Right lobe of liver (tissue), 6 donors: ENCODE data around the gene ABHD12. TPM values are rescaled to one million over a fixed set of nuclear protein-coding genes. Genes with fewer than 3 reads are reported as not detected.

Experiments
- ATAC-seq, 4 donors: fragments of 200-7000 bp; cut with Tn5 transposase; one replicate each; pipeline ENCODE4 v1.9.1; 2020; ENCODE audit warnings: mild to moderate bottlenecking in 4 of 4, moderate library complexity in 4 of 4
- DNase-seq, 3 donors: peaks; one replicate each; pipeline ENCODE4 v3.0.0-alpha.2; 2020
- H3K27ac ChIP-seq, 3 donors: fragments of 200-600 bp; one replicate each; pipeline ENCODE4 v1.8.0; 2022
- H3K27me3 ChIP-seq, 2 donors: fragments of 200-600 bp; one replicate each; pipeline ENCODE4 v1.8.0; 2022
- H3K36me3 ChIP-seq, 4 donors: fragments of 200-600 bp; sonication (generic) in 1 of 4; one replicate each; pipeline versions ENCODE4 v1.5.1 to v1.8.0; 2017 to 2022; ENCODE audit warnings: control low read depth in 1 of 4
- H3K4me1 ChIP-seq, 4 donors: fragments of 200-600 bp; sonication (generic) in 1 of 4; one replicate each; pipeline versions ENCODE4 v1.5.1 to v1.8.0; 2017 to 2022; ENCODE audit warnings: control low read depth in 1 of 4
- H3K4me3 ChIP-seq, 3 donors: fragments of 200-600 bp; one replicate each; pipeline ENCODE4 v1.8.0; 2022
- H3K9me3 ChIP-seq, 4 donors: fragments of 200-600 bp; sonication (generic) in 1 of 4; one replicate each; pipeline versions ENCODE4 v1.5.1 to v1.8.0; 2017 to 2022; ENCODE audit warnings: control low read depth in 1 of 4
- CTCF ChIP-seq, 4 donors: fragments of 200-600 bp in 3 of 4; fragments of 450-650 bp in 1 of 4; IDR thresholded peaks; one replicate each; pipeline versions ENCODE4 v1.5.1 to v1.8.0; 2016 to 2022; ENCODE audit warnings: antibody characterized with exemption in 4 of 4, mild to moderate bottlenecking in 2 of 4
- POLR2A ChIP-seq: fragments of 450-650 bp; IDR thresholded peaks from one replicate; pipeline ENCODE4 v1.6.1; 2017; ENCODE audit warnings: antibody characterized with exemption, mild to moderate bottlenecking
- WGBS: methylation state at CpG from one replicate; pipeline ENCODE4 v1.1.6; 2018; ENCODE audit warnings: low coverage, low lambda C conversion rate; ENCODE audit not compliant: insufficient coverage; ENCODE audit errors: missing lambda C conversion rate; 5-methylcytosine and 5-hydroxymethylcytosine counted together
- intact Hi-C, 2 donors: fragments of 100-400 bp; cut with DNase I; formaldehyde crosslinking; loops; one replicate each; pipeline versions ENCODE4 v1.11.2 to v1.14.1; 2022
- small RNA-seq, 2 experiments: library from RNA; depleted of rRNA; stranded (forward); fragments of <200 nt; gene quantifications; one replicate each; pipeline ENCODE3, GENCODE V24; 2016
- total RNA-seq, 6 experiments: library from RNA; depleted of rRNA in 2 of 6; stranded (reverse); fragments of >200 nt in 2 of 6; fragmentation: NEBNext Ultra II Directional in 3 of 6; extraction: Animal tissue kit (Norgen Biotek cat#: 25700) in 3 of 6; gene quantifications; one replicate each; pipeline versions ENCODE4 v1.1.0 to v1.2.4, GENCODE V29; 2016 to 2023
- donor health status: DM: no; HTN: yes; CAD: no.
- donor health status: DM: no; HTN: no; CAD: no.
- donor health status: DM: no; HTN: no; CAD: no.
- donor health status: DM: no; HTN: yes; CAD: no.
- donor health status: DM: no; HTN: yes; CAD: no.

The ABHD12 gene
- total RNA-seq, 6 experiments from 2014 or later: 16.1 to 23.6 (median 18.7) TPM

GRCh38 chr20:25251019-25251418 is 139.6 kb downstream of the ABHD12 start:
- Histone ChIP-seq H3K4me3 (no peak overlapping the region), H3K27me3 (no peaks in the 10 kb centered on the region), H3K27ac (no peak overlapping the region), H3K36me3 (no peaks in the 10 kb centered on the region), H3K9me3 (no peaks in the 10 kb centered on the region), H3K4me1 (peaks cover 0 to 16% (median 5%) of the 10 kb centered on the region in 4 donors)
- intact Hi-C loops: no loop called here
- no peak for DNase-seq
- 92% methylated on average over 8 of the region's 9 CpGs for WGBS
- TF ChIP-seq CTCF (IDR thresholded peaks at IDR 0.05): no peak
- no peak for TF ChIP-seq POLR2A
- ATAC-seq: no peak

GRCh38 chr20:25250508-25250907 is 140.1 kb downstream of the ABHD12 start:
- no peaks in the 10 kb centered on the region for H3K36me3 ChIP-seq
- peaks cover 0 to 12% (median 3%) of the 10 kb centered on the region in 4 donors for H3K4me1 ChIP-seq
- no peak overlapping the region for H3K4me3 ChIP-seq
- H3K27ac ChIP-seq: no peak overlapping the region
- DNase-seq (no peak), ATAC-seq (no peak)
- 93% methylated on average over 3 of the region's 3 CpGs for WGBS
- no peak for TF ChIP-seq POLR2A
- intact Hi-C loops: no loop called here
- no peaks in the 10 kb centered on the region for H3K9me3 ChIP-seq
- H3K27me3 ChIP-seq: no peaks in the 10 kb centered on the region

Small RNA genes within 50 kb of the gene (small RNA-seq; reads per million reads assigned to genes)
- gene AL121772.2: 0 reads per million in 2 experiments

Other genes starting within 250 kb of the ABHD12 start
- gene ENTPD6, start 195.1 kb downstream of the ABHD12 start, total RNA-seq: 10 to 100 TPM; 28.8 to 48.4 (median 34.6) TPM
- 10 to 100 TPM in 3 of 6 experiments, 1 to 10 TPM in 3; 6.6 to 27.4 (median 13.2) TPM for gene PYGB, start 142.8 kb downstream of the ABHD12 start, total RNA-seq
- 1 to 10 TPM in 2 of 6 experiments, under 1 TPM in 4; 0.37 to 3.5 (median 0.76) TPM for gene GINS1, start 16.8 kb upstream of the ABHD12 start, total RNA-seq
- gene NINL, start 194.7 kb upstream of the ABHD12 start, total RNA-seq: 10 to 100 TPM in 1 of 6 experiments, 1 to 10 TPM in 5; 3.6 to 16.0 (median 7.1) TPM
- 1 to 10 TPM; 1.8 to 3.3 (median 2.4) TPM for gene NANP, start 233.2 kb upstream of the ABHD12 start, total RNA-seq